Stimulated activated naive CD8-positive, alpha-beta T cell treated with anti-CD3 and anti-CD28 coated beads, Interleukin-15, Interleukin-2, amounts not matched to agents 100 ng/mL and 50 ng/mL, for 24 hours (primary cell): ENCODE measurements around the gene FIGNL1.
A peak's percentile ranks its signal among the peaks of the same experiment; 100 is the strongest.

Source experiments
- H3K27ac Mint-ChIP-seq: one replicate; pipeline ENCODE4 v1.8.0; 2021; ENCODE audit warnings: mild to moderate bottlenecking, mixed read lengths
- H3K27me3 Mint-ChIP-seq: one replicate; pipeline ENCODE4 v1.8.0; 2021; ENCODE audit warnings: mixed read lengths
- H3K36me3 Mint-ChIP-seq: one replicate; pipeline ENCODE4 v1.8.0; 2021; ENCODE audit warnings: low read depth, mixed read lengths
- H3K4me1 Mint-ChIP-seq: one replicate; pipeline ENCODE4 v1.8.0; 2021; ENCODE audit warnings: low read depth, mixed read lengths
- H3K4me3 Mint-ChIP-seq: one replicate; pipeline ENCODE4 v1.8.0; 2021; ENCODE audit warnings: mild to moderate bottlenecking, mixed read lengths
- H3K9me3 Mint-ChIP-seq: one replicate; pipeline ENCODE4 v1.8.0; 2021; ENCODE audit warnings: mixed read lengths

The FIGNL1 gene

GRCh38 chr7:50423860-50424259 lies 26.3 kb downstream of the FIGNL1 start:
- Mint-ChIP-seq H3K27me3 (no peaks in the 10 kb centered on the region), H3K4me3 (no peak overlapping the region), H3K27ac (no peak overlapping the region), H3K4me1 (no peaks in the 10 kb centered on the region), H3K36me3 (no peaks in the 10 kb centered on the region), H3K9me3 (no peaks in the 10 kb centered on the region)

- no peaks in the 10 kb centered on the region for H3K4me1 Mint-ChIP-seq
- H3K4me3 Mint-ChIP-seq: no peak overlapping the region
- H3K36me3 Mint-ChIP-seq: no peaks in the 10 kb centered on the region
- H3K27me3 Mint-ChIP-seq: no peaks in the 10 kb centered on the region
- no peak overlapping the region for H3K27ac Mint-ChIP-seq
- H3K9me3 Mint-ChIP-seq: no peaks in the 10 kb centered on the region
These were observed 27.3 kb downstream of the FIGNL1 start for GRCh38 chr7:50422858-50423257.

GRCh38 chr7:50421043-50421442 lies 29.1 kb downstream of the FIGNL1 start:
- peaks cover 18% of the 10 kb centered on the region for H3K4me1 Mint-ChIP-seq
- no peaks in the 10 kb centered on the region for H3K27me3 Mint-ChIP-seq
- H3K27ac Mint-ChIP-seq: no peak overlapping the region
- no peaks in the 10 kb centered on the region for H3K9me3 Mint-ChIP-seq
- H3K4me3 Mint-ChIP-seq: no peak overlapping the region
- no peaks in the 10 kb centered on the region for H3K36me3 Mint-ChIP-seq

GRCh38 chr7:50418526-50419290 lies 31.4 kb downstream of the FIGNL1 start:
- no peaks in the 10 kb centered on the region for H3K36me3 Mint-ChIP-seq
- H3K4me1 Mint-ChIP-seq: peaks cover 34% of the 10 kb centered on the region
- no peak overlapping the region for H3K4me3 Mint-ChIP-seq
- H3K27me3 Mint-ChIP-seq: no peaks in the 10 kb centered on the region
- H3K9me3 Mint-ChIP-seq: no peaks in the 10 kb centered on the region
- no peak overlapping the region for H3K27ac Mint-ChIP-seq

- no peak overlapping the region for H3K27ac Mint-ChIP-seq
These were observed 32.0 kb downstream of the FIGNL1 start for GRCh38 chr7:50418086-50418515.

GRCh38 chr7:50416527-50417182 lies 33.5 kb downstream of the FIGNL1 start:
- H3K4me3 Mint-ChIP-seq: peak overlapping the region; percentile 34
- peaks cover 44% of the 10 kb centered on the region for H3K4me1 Mint-ChIP-seq

More at GRCh38 chr7:50418086-50418515, 32.0 kb downstream of the FIGNL1 start:
- Mint-ChIP-seq H3K36me3 (no peaks in the 10 kb centered on the region), H3K4me3 (no peak overlapping the region), H3K9me3 (no peaks in the 10 kb centered on the region), H3K27me3 (no peaks in the 10 kb centered on the region), H3K4me1 (peaks cover 34% of the 10 kb centered on the region)

GRCh38 chr7:50415844-50416364 lies 34.2 kb downstream of the FIGNL1 start:
- H3K27ac Mint-ChIP-seq: peak overlapping the region; percentile 89
- no peaks in the 10 kb centered on the region for H3K27me3 Mint-ChIP-seq
- H3K9me3 Mint-ChIP-seq: no peaks in the 10 kb centered on the region
- H3K4me3 Mint-ChIP-seq: peak overlapping the region; percentile 34
- no peaks in the 10 kb centered on the region for H3K36me3 Mint-ChIP-seq
- peaks cover 51% of the 10 kb centered on the region for H3K4me1 Mint-ChIP-seq

More at GRCh38 chr7:50416527-50417182, 33.5 kb downstream of the FIGNL1 start:
- Mint-ChIP-seq H3K9me3 (no peaks in the 10 kb centered on the region), H3K27ac (peak overlapping the region; percentile 89), H3K27me3 (no peaks in the 10 kb centered on the region), H3K36me3 (no peaks in the 10 kb centered on the region)

- Mint-ChIP-seq H3K4me1 (peaks cover 75% of the 10 kb centered on the region), H3K9me3 (no peaks in the 10 kb centered on the region), H3K27ac (no peak overlapping the region), H3K36me3 (no peaks in the 10 kb centered on the region), H3K4me3 (no peak overlapping the region), H3K27me3 (no peaks in the 10 kb centered on the region)
These were observed 36.6 kb downstream of the FIGNL1 start for GRCh38 chr7:50413561-50413960.

- Mint-ChIP-seq H3K4me1 (peaks cover 80% of the 10 kb centered on the region), H3K27me3 (no peaks in the 10 kb centered on the region), H3K4me3 (no peak overlapping the region), H3K9me3 (no peaks in the 10 kb centered on the region), H3K27ac (no peak overlapping the region), H3K36me3 (no peaks in the 10 kb centered on the region)
These were observed 37.2 kb downstream of the FIGNL1 start for GRCh38 chr7:50412973-50413372.

- no peaks in the 10 kb centered on the region for H3K36me3 Mint-ChIP-seq
- H3K27ac Mint-ChIP-seq: peak overlapping the region; percentile 87
- peaks cover 82% of the 10 kb centered on the region for H3K4me1 Mint-ChIP-seq
- no peaks in the 10 kb centered on the region for H3K27me3 Mint-ChIP-seq
- no peaks in the 10 kb centered on the region for H3K9me3 Mint-ChIP-seq
- no peak overlapping the region for H3K4me3 Mint-ChIP-seq
These were observed 38.8 kb downstream of the FIGNL1 start for GRCh38 chr7:50411332-50411731.

GRCh38 chr7:50409856-50410745 lies 40.0 kb downstream of the FIGNL1 start:
- Mint-ChIP-seq H3K27me3 (no peaks in the 10 kb centered on the region), H3K4me1 (peaks cover 82% of the 10 kb centered on the region), H3K36me3 (peaks cover 6% of the 10 kb centered on the region), H3K27ac (peak overlapping the region; percentile 87), H3K9me3 (no peaks in the 10 kb centered on the region), H3K4me3 (peak overlapping the region; percentile 9)

- Mint-ChIP-seq H3K27ac (peak overlapping the region; percentile 49), H3K4me3 (no peak overlapping the region)
These were observed 43.2 kb downstream of the FIGNL1 start for GRCh38 chr7:50406935-50407334.

GRCh38 chr7:50405221-50405620 lies 44.9 kb downstream of the FIGNL1 start:
- H3K4me3 Mint-ChIP-seq: no peak overlapping the region
- no peaks in the 10 kb centered on the region for H3K9me3 Mint-ChIP-seq
- no peaks in the 10 kb centered on the region for H3K27me3 Mint-ChIP-seq
- peaks cover 95% of the 10 kb centered on the region for H3K4me1 Mint-ChIP-seq
- peak overlapping the region; percentile 58 for H3K27ac Mint-ChIP-seq
- H3K36me3 Mint-ChIP-seq: peaks cover 53% of the 10 kb centered on the region

More at GRCh38 chr7:50406935-50407334, 43.2 kb downstream of the FIGNL1 start:
- Mint-ChIP-seq H3K36me3 (peaks cover 36% of the 10 kb centered on the region), H3K9me3 (no peaks in the 10 kb centered on the region), H3K27me3 (no peaks in the 10 kb centered on the region), H3K4me1 (peaks cover 98% of the 10 kb centered on the region)

GRCh38 chr7:50404392-50404791 lies 45.8 kb downstream of the FIGNL1 start:
- Mint-ChIP-seq H3K36me3 (peaks cover 61% of the 10 kb centered on the region), H3K27me3 (no peaks in the 10 kb centered on the region), H3K4me1 (peaks cover 91% of the 10 kb centered on the region), H3K27ac (peak overlapping the region; percentile 5), H3K9me3 (no peaks in the 10 kb centered on the region), H3K4me3 (no peak overlapping the region)
